Activated CD8-positive, alpha-beta T cell treated with anti-CD3 and anti-CD28 coated beads for 36 hours (primary cell): ENCODE measurements around the gene AATF. TPM values are rescaled to one million over a fixed set of nuclear protein-coding genes. Genes with fewer than 3 reads are reported as not detected.

Experiments
- ATAC-seq: fragments of 200-7000 bp; cut with Tn5 transposase; one replicate; pipeline ENCODE4 v1.10.0; 2021; ENCODE audit warnings: mild to moderate bottlenecking, moderate library complexity
- CTCF ChIA-PET: fragments of 350-600 bp; sonication (Branson Sonifier 250); formaldehyde crosslinking; loops from one replicate; lab custom pipeline; 2021; ENCODE audit warnings: antibody characterized with exemption; lab: Charles Lee
- POLR2A ChIA-PET: fragments of 350-600 bp; sonication (Branson Sonifier 250); formaldehyde crosslinking; loops from one replicate; lab custom pipeline; 2021; ENCODE audit warnings: antibody characterized with exemption; lab: Charles Lee
- DNase-seq: peaks from one replicate; pipeline ENCODE4 v3.0.0-alpha.2; 2020
- H3K27ac Mint-ChIP-seq: one replicate; pipeline ENCODE4 v1.8.0; 2021; ENCODE audit warnings: mild to moderate bottlenecking, mixed read lengths
- H3K27me3 Mint-ChIP-seq: one replicate; pipeline ENCODE4 v1.8.0; 2021; ENCODE audit warnings: mixed read lengths
- H3K36me3 Mint-ChIP-seq: one replicate; pipeline ENCODE4 v1.8.0; 2021; ENCODE audit warnings: low read depth, mixed read lengths
- H3K4me1 Mint-ChIP-seq: one replicate; pipeline ENCODE4 v1.8.0; 2021; ENCODE audit warnings: low read depth, mixed read lengths
- H3K4me3 Mint-ChIP-seq: one replicate; pipeline ENCODE4 v1.8.0; 2021; ENCODE audit warnings: mild to moderate bottlenecking, moderate library complexity, mixed read lengths
- H3K9me3 Mint-ChIP-seq: one replicate; pipeline ENCODE4 v1.8.0; 2021; ENCODE audit warnings: mixed read lengths
- intact Hi-C: fragments of 100-400 bp; cut with micrococcal nuclease; formaldehyde crosslinking; loops from one replicate; pipeline ENCODE4 v1.10.0; 2022
- total RNA-seq, 2 experiments: library from RNA; stranded (reverse); gene quantifications; one replicate each; pipeline ENCODE4 v1.2.3, GENCODE V29; 2021
- TF ChIP-seq, protein P1 (sequence below): fragments of 200-600 bp; IDR thresholded peaks from one replicate; pipeline ENCODE4 v1.8.0; 2022; ENCODE audit warnings: antibody characterized with exemption, mild to moderate bottlenecking

The AATF gene
- total RNA-seq, 2 experiments from 2014 or later, result 81.8 to 90.3 TPM

DNA sequence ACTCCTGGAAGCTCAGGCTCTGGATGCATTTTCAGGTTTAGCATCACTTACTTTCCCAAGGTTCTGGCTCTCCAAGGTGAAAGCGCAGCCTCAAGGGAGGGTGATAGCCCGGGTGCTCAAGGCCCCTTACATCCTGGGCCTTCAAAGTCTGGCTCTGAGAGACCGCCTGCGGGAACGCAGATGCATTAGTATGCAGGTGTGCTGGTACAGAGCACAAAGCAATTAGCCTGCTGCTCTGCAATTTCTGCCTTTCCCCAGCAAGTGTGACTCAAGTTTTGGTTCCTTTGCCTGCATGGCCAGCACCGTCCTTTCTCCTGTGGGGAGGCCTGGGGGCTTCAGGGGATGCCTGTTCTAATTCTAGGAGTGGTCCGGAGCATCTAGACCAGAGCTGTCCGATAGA lies 116.2 kb downstream of the AATF start:
- no peaks in the 10 kb centered on the region for H3K4me1 Mint-ChIP-seq
- CTCF ChIA-PET, result no interaction called here
- intact Hi-C loops, result no loop called here
- DNase-seq, result no peak
- no peak overlapping the region for H3K4me3 Mint-ChIP-seq
- POLR2A ChIA-PET, result no interaction called here
- no peaks in the 10 kb centered on the region for H3K36me3 Mint-ChIP-seq
- no peak overlapping the region for H3K27ac Mint-ChIP-seq
- H3K9me3 Mint-ChIP-seq, result no peaks in the 10 kb centered on the region
- no peak for ATAC-seq
- no peaks in the 10 kb centered on the region for H3K27me3 Mint-ChIP-seq
- TF ChIP-seq, protein P1, sequence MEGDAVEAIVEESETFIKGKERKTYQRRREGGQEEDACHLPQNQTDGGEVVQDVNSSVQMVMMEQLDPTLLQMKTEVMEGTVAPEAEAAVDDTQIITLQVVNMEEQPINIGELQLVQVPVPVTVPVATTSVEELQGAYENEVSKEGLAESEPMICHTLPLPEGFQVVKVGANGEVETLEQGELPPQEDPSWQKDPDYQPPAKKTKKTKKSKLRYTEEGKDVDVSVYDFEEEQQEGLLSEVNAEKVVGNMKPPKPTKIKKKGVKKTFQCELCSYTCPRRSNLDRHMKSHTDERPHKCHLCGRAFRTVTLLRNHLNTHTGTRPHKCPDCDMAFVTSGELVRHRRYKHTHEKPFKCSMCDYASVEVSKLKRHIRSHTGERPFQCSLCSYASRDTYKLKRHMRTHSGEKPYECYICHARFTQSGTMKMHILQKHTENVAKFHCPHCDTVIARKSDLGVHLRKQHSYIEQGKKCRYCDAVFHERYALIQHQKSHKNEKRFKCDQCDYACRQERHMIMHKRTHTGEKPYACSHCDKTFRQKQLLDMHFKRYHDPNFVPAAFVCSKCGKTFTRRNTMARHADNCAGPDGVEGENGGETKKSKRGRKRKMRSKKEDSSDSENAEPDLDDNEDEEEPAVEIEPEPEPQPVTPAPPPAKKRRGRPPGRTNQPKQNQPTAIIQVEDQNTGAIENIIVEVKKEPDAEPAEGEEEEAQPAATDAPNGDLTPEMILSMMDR, result no peak

DNA sequence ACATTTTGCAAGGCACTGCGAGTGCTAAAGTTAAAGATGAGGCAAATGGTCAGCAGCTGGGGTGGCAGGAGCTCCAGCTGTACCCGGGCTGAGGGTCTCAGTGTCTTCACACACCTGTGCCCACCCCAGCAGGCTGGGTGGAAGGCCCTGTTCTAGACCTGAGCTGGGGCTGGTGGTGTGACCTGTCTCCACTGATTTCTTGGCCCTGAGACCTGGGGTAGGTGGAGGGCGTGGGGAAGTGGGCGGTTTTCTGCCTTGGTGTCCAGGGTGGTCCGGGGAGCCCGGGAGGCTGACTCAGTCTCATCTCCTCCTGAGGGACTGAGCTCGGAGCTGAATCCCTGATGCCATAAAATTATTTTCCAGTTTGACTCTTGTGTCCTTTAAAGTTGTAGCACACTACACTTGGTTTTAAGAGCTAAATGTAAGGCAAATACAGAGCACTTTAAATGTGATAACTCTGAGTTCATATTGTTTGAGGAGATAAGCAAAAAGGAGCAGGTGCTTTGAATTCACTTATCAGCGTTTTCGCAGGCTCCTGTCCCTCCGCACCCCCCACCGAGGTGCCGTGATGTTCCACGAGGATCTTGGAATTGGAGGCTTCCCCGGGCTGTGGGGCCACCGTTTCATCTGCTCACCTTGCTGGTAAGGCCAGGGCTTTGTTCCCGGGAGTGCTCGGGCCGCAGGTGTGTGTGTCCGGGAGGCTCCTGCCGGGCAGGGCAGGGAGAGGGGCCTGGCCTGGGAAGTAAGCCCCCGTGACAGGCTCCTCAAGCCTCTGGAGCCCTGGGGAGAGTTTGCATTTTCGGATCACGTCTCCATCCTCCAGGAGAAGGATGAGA lies 117.0 kb downstream of the AATF start:
- ATAC-seq (no peak), DNase-seq (no peak)
- H3K27me3 Mint-ChIP-seq, result no peaks in the 10 kb centered on the region
- no peaks in the 10 kb centered on the region for H3K9me3 Mint-ChIP-seq
- H3K4me1 Mint-ChIP-seq, result no peaks in the 10 kb centered on the region
- no peak overlapping the region for H3K4me3 Mint-ChIP-seq
- TF ChIP-seq, protein P1, result no peak
- no peak overlapping the region for H3K27ac Mint-ChIP-seq
- CTCF ChIA-PET, result interaction anchor here (0.8 kb wide), 1 partner anchor 18 kb away, joined by 3 read pairs; no protein-coding TSS in a partner anchor
- POLR2A ChIA-PET, result interaction anchor here (0.6 kb wide), 1 partner anchor 12 kb away, joined by 3 read pairs; no protein-coding TSS in a partner anchor
- intact Hi-C loops, result no loop called here
- no peaks in the 10 kb centered on the region for H3K36me3 Mint-ChIP-seq

DNA sequence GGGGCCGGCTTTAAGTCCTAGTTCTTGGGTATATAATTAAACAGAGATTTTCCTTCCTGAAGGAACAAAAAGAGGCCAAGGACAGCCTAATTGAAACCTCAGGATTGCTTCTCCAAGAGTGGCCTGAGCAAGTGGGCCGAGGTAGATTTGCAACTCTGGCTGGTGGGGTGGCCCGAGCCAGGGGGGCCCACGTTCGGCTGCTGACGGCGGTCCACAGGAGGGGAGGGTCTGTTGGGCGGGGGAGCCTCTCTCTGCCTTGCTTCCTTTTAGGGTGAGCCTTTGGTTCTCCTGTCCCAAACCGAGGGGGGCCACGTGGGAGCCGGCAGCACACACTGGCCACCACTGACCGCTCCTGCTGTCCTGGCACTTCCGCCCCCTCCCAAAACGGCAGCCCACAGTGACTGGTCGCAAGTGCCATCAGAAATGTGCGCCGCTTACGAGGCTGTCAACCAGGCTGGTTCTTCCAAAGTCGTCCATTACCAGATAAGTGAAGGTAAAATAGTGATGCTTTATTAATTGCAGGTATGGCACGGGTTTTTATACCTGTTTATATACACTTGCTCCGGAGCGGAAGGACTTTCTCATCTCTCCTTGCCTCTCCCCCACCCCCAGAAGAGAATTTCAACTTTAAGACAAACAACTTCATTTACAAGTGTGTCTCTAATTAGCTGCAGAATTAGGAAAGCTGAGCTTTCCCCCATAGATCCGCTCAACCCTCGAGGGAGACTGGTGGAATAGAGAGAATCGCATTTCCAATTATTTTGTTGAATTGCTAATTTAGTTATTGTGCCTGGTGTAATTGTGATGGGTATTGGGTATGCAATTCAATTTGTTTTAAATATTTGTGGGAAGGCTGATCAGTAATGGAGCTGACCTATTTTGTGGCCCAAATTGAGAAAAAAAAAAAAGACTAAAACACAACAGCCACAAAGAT lies 117.8 kb downstream of the AATF start:
- DNase-seq (no peak), ATAC-seq (no peak)
- Mint-ChIP-seq H3K36me3 (no peaks in the 10 kb centered on the region), H3K27me3 (no peaks in the 10 kb centered on the region), H3K9me3 (no peaks in the 10 kb centered on the region), H3K4me1 (no peaks in the 10 kb centered on the region), H3K4me3 (no peak overlapping the region), H3K27ac (no peak overlapping the region)
- ChIA-PET CTCF (interaction anchor here (0.8 kb wide), 1 partner anchor 19 kb away, joined by 3 read pairs; no protein-coding TSS in a partner anchor), POLR2A (no interaction called here)
- TF ChIP-seq, protein P1, result no peak
- intact Hi-C loops, result no loop called here

DNA sequence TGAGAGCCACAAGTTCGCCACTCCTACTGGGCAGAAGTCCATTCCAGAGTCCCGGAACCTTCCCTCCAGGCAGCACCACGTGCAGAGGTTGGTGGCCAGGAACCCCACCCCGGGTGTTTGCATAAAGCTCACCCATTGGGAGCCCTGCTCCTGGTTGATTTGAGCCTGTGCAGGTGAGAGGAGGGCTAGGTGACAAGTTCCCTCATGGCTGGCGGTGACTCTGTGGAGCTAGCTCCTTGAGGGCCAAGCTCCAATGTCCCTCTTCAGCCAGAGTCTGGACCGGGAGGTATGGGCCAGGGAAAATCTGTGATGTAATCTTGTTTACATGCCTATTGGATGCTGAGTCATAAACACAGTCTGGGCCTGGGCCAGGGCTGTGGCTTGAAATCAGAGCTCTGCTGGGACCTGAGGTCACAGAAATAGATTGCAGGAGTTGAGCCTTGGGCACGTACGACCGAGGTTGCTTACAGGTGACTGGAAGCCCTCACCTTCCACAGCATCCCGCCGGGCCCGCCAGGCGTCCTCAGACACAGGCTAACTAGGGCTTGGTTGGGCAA lies 118.9 kb downstream of the AATF start:
- H3K9me3 Mint-ChIP-seq, result no peaks in the 10 kb centered on the region

More for the DNA sequence above, 118.9 kb downstream of the AATF start:
- TF ChIP-seq, protein P1, result no peak
- no peak for DNase-seq
- Mint-ChIP-seq H3K36me3 (no peaks in the 10 kb centered on the region), H3K4me3 (no peak overlapping the region), H3K27me3 (peaks cover 2% of the 10 kb centered on the region), H3K27ac (no peak overlapping the region), H3K4me1 (no peaks in the 10 kb centered on the region)
- POLR2A ChIA-PET, result no interaction called here
- no peak for ATAC-seq
- CTCF ChIA-PET, result interaction anchor here (2.3 kb wide), 1 partner anchor 20 kb away, joined by 9 read pairs; no protein-coding TSS in a partner anchor
- intact Hi-C loops, result no loop called here
